HG03378 (cell line): ENCODE measurements around the gene FOXD3.
A peak's percentile ranks its signal among the peaks of the same experiment; 100 is the strongest.
"Not testable (repeated sequence)": the region's sequence is repeated elsewhere in the genome, so short reads cannot be mapped to it uniquely, and the experiment has no call there.

Source experiments
- ATAC-seq: cut with Tn5 transposase; IDR thresholded peaks from one replicate; pipeline ENCODE4 v1.9.1; 2021; ENCODE audit warnings: mild to moderate bottlenecking, moderate library complexity; ENCODE audit not compliant: unreplicated experiment

Gene FOXD3

DNA sequence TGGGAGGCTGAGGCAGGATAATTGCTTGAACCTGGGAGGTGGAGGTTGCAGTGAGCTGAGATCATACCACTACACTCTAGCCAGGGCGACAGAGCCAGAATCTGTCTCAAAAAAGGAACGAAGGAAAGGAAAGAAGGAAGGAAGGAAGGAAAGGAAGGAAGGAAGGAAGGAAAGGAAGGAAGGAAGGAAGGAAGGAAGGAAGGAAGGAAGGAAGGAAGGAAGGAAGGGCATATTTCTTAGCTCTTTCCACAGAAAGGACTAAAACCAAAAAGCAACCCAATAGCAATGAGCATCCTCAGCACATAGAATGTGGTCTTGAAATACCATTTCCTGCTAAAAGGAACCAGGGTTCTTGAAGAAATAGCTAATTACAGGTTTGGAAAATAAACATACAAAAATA, 33.9 kb downstream of the FOXD3 start:
- not testable (repeated sequence) for ATAC-seq

DNA sequence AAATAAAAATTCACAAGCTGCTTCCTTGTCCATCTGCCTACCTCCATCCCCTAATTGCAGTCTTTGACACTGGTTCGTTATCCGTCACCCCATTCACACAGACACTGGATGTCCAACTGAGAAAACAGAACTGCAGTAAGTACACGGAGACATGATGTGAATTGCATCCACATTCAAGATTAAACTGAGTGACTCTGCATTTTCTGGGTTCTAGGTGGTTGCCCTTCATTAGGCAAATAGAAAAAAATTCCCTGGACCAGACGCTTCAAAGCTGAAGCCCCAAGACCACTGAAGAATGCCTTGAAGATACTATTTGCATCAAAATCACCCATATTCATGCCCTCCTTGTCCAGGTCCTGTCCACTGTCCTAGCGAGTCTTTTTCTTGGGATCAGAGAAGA, 37.2 kb downstream of the FOXD3 start:
- ATAC-seq: no peak

DNA sequence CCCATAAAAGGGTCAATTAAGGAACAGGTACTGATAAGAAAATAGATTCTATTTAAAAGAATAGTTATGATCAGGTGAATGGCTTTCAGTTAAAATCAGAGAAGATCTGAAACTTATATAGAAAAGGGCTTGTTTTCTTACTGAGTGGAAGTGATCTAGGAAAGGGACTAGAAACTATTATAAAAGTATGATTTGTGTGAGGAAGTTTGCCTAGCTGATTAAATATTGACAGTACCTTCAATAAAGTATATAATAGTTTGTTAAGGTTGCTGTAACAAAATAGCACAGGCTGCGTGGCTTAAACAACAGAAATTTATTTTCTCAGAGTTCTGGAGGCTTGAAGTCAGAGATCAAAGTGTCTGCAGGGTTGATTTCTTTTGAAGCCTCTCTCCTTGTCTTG, 39.7 kb downstream of the FOXD3 start:
- no peak for ATAC-seq

DNA sequence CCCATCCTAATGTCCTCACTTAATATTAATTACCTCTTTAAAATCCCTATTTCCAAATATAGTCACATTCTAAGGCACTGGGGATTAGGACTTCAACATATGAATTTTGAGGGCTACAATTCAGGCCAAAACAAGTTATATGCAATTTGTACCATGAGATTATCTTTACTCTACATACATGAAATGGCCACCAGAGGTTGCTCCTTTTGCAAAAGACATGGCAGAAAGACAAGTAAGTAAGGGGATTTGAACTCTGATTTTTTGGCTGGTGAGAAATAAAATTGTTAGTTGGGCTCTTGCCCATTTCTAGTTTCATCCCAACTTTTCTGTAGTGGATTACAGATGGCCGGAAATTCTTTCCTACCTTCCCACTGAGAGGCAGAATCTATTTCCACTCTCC, 40.2 kb downstream of the FOXD3 start:
- no peak for ATAC-seq

DNA sequence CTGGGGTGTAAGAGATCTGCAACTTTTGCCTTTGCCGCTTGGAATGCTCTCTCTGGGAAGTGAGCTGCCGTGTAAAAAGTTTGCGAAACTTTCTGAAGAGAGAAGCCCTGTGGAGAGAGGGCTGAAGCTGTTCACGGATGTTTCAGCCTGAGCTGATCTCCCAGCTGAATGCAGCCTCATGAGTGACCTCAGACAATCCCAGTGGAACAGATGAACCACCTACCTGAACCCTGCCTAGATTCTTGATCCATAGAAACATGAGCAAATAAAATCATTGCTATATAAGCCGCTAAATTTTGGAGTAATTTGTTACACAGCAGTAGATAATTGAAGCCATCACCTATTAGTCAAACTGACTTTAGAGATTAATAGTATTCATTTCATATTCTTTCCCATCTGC, 40.6 kb downstream of the FOXD3 start:
- ATAC-seq: no peak

DNA sequence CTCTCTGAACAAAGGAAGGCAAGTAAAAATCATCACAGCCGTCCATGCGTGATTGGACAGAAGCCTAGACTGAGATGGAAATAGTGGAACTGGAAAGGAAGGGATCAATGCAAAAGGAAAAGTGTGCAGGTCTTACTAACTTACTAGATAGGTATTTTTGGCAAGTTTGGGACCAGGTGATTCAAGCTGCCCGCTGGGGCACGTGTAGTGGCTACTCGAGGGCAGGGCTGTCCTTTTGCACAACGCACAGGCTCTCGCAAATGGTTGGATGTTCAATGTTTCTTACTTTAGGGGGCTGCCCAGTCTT, 44.5 kb downstream of the FOXD3 start:
- ATAC-seq: no peak

DNA sequence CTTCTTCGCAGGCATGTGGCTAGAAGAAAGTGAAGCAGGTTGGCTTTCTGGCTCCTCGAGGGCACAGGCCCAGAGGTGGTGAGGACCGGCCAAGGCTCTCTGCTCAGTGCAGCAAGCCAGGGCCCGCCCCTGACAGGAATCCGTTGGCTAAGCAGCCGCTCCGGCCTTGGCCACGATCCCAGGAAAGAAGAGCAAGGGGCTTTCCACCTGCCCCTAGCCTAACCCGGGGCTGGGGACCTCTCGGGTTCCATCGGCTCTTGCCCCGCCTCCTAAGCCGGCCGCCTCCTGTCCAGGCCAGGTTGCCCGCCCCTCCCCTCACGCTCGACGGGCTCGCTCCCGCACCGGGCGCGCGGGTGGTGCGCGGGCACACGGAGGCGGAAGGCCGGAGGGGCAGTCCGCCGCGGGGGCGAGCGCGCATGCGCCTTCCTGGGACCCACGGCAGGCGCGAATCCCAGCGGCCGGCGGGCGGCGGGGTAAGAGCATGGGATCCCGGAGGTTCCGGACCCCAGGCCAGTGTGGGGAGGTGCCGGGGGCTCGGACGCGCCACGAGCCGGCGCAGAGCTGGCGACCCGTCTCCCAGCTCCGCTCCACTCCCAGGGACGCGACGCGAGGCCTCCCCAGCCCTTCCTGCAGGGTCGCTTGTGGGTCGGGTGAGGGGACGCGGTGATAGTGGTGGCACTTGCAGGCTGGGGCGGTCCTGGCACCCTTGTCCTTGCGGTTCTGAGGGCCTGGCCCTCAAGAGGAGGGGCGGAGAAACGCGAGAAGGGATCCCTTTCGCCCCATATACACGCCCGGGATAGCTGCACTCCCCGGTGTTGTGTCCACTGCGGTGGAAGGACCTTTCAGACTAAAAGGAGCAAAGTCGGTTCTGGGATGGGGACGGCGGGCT, 45.1 kb downstream of the FOXD3 start, which contains the start of gene ALG6:
TSS of gene ALG6 (plus strand) at position 413 of the 889 bp plus-strand sequence. CDS start 3,351 bp downstream, outside the sequence.
- peak; percentile 81 for ATAC-seq

DNA sequence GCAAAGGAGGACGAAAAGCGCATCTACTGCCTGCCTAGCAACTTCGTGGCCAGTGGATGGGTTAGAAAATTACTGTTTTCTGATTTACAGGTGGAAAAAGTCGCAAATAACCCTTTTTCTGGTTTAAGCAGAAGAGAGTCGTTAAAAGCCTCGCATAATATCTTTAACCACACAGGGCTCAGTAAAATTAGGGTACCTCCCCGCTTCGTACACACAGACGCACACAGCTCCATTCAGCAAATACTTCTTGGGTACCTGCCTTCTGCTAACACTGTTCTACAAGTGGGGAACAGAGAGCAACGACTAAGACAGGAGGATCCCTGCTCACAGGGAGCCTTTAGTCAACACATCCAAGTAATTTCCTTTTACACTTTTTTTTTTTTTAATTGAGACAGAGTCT, 45.8 kb downstream of the FOXD3 start:
- ATAC-seq: peak; percentile 25
